Measurements from ENCODE around the gene M1AP.

- no peak for TF ChIP-seq JUNB (IDR thresholded peaks at IDR 0.05)
- no peak for TF ChIP-seq BHLHE40 (IDR thresholded peaks at IDR 0.05; ENCODE audit: low read depth, low read length)
- TF ChIP-seq CTCF (IDR thresholded peaks at IDR 0.05) = no peak
- no peak for TF ChIP-seq SREBF2 (IDR thresholded peaks at IDR 0.05)
- TF ChIP-seq CBX8 (IDR thresholded peaks at IDR 0.05) = no peak
- no peak for TF ChIP-seq POLR2A (IDR thresholded peaks at IDR 0.05; ENCODE audit: low read length)
- no peak for TF ChIP-seq ZFP36 (IDR thresholded peaks at IDR 0.05; ENCODE audit: borderline replicate concordance, partially characterized antibody)
- TF ChIP-seq GATA3 (IDR thresholded peaks at IDR 0.05; ENCODE audit: borderline replicate concordance) = no peak
- TF ChIP-seq ELK1 (IDR thresholded peaks at IDR 0.05; ENCODE audit: low read depth, low read length) = no peak
- no peak for TF ChIP-seq POLR2AphosphoS2 (conservative IDR thresholded peaks at IDR 0.05; ENCODE audit: low read length)
- TF ChIP-seq KDM1A (IDR thresholded peaks at IDR 0.05; ENCODE audit: low read depth) = no peak
- no peak for TF ChIP-seq ZNF302 (CRISPR knock-in tag; IDR thresholded peaks at IDR 0.05)
- no peak for TF ChIP-seq EP300 (IDR thresholded peaks at IDR 0.05)
Observed at GRCh38 chr2:74550231-74550630, 97.9 kb downstream of the M1AP start.
